NOMO-1 treated with dmso at 0.1 percent for 144 hours (cell line): Measurements from ENCODE around the gene OR10G8.
"Not testable (repeated sequence)": the region's sequence is repeated elsewhere in the genome, so short reads cannot be mapped to it uniquely, and the experiment has no call there.

ENCODE experiments used
- DNase-seq: peaks from one replicate; lab custom pipeline; 2025; ENCODE audit not compliant: unreplicated experiment; lab: John Stamatoyannopoulos, UW

OR10G8 gene

GRCh38 chr11:124026498-124026897 is at the start of gene OR10G8:
TSS of gene OR10G8 (plus strand) at chr11:124026798. CDS start at chr11:124029623, 2,825 bp downstream.
- no peak for DNase-seq

- no peak for DNase-seq
Measured at GRCh38 chr11:123977731-123978347, 48.8 kb upstream of the OR10G8 start, which contains the start of gene OR10S1. TSS of gene OR10S1 (minus strand) at chr11:123977781. CDS start at chr11:123977664, 117 bp downstream.

- no peak for DNase-seq
Measured at GRCh38 chr11:123979311-123979710, 47.3 kb upstream of the OR10G8 start.

GRCh38 chr11:123995119-123995518 is 31.5 kb upstream of the OR10G8 start, which contains the start of gene OR10G6:
TSS of gene OR10G6 (minus strand) at chr11:123995161. CDS start at chr11:123995161, 0 bp downstream.
- no peak for DNase-seq

GRCh38 chr11:124012697-124013096 is 13.9 kb upstream of the OR10G8 start, which contains the start of gene OR10G4:
TSS of gene OR10G4 (plus strand) at chr11:124012997. CDS start at chr11:124015575, 2,578 bp downstream.
- DNase-seq: no peak

- DNase-seq: not testable (repeated sequence)
Measured at GRCh38 chr11:124015837-124016236, 10.8 kb upstream of the OR10G8 start.

GRCh38 chr11:124036666-124037065 is 10.1 kb downstream of the OR10G8 start:
- DNase-seq: no peak

GRCh38 chr11:124039557-124039956 is 13.0 kb downstream of the OR10G8 start:
- DNase-seq: no peak

- no peak for DNase-seq
Measured at GRCh38 chr11:124041254-124041653, 14.7 kb downstream of the OR10G8 start, which contains the start of gene OR10G7. TSS of gene OR10G7 (minus strand) at chr11:124041325. CDS start at chr11:124039001, 2,324 bp downstream.

GRCh38 chr11:124043420-124043819 is 16.8 kb downstream of the OR10G8 start:
- DNase-seq: no peak

GRCh38 chr11:124050748-124051147 is 24.1 kb downstream of the OR10G8 start:
- DNase-seq: no peak

GRCh38 chr11:124052966-124053365 is 26.4 kb downstream of the OR10G8 start:
- no peak for DNase-seq

GRCh38 chr11:124068601-124069110 is 42.1 kb downstream of the OR10G8 start:
- DNase-seq: no peak

- peak; percentile 74 for DNase-seq
Measured at GRCh38 chr11:124069429-124070401, 43.1 kb downstream of the OR10G8 start.

- peak; percentile 43 for DNase-seq
Measured at GRCh38 chr11:124070915-124071622, 44.5 kb downstream of the OR10G8 start.

GRCh38 chr11:124071623-124071948 is 45.0 kb downstream of the OR10G8 start:
- DNase-seq: no peak

- no peak for DNase-seq
Measured at GRCh38 chr11:124072147-124072546, 45.5 kb downstream of the OR10G8 start.

GRCh38 chr11:124074554-124074953 is 48.0 kb downstream of the OR10G8 start:
- DNase-seq: no peak

GRCh38 chr11:124075492-124075840 is 48.9 kb downstream of the OR10G8 start:
- DNase-seq: no peak

GRCh38 chr11:124075841-124076651 is 49.4 kb downstream of the OR10G8 start:
- no peak for DNase-seq
